ENCODE results near the gene CCDC24.

CCDC24 gene

GRCh38 chr1:43994071-43994470 lies 2.7 kb downstream of the CCDC24 start:
- H3K9ac ChIP-seq (ENCODE audit: insufficient read length), result no peak overlapping the region
- DNase-seq (ENCODE audit: low read depth, low spot score), result no peak
- H3K27ac ChIP-seq, result no peak overlapping the region
- no peaks in the 10 kb centered on the region for H3K9me3 ChIP-seq (ENCODE audit: low read depth, low read length)
- TF ChIP-seq EZH2 (IDR thresholded peaks at IDR 0.05), result no peak
- TF ChIP-seq FOXP2 (optimal IDR thresholded peaks at IDR 0.05; ENCODE audit: control extremely low read depth, extremely low read length, insufficient read depth), result no peak
- TF ChIP-seq POLR2AphosphoS5 (IDR thresholded peaks at IDR 0.05; ENCODE audit: borderline replicate concordance, low read depth, low read length), result no peak
- no peak overlapping the region for H3K4me3 ChIP-seq
- H3K36me3 ChIP-seq (ENCODE audit: insufficient read depth, low read length), result no peaks in the 10 kb centered on the region; the same call in 1 of the 2 replicates

GRCh38 chr1:43994794-43995790 lies 3.7 kb downstream of the CCDC24 start:
- Histone ChIP-seq H3K9ac (ENCODE audit: insufficient read length) (no peak overlapping the region), H3K4me3 (no peak overlapping the region), H3K27ac (no peak overlapping the region), H3K9me3 (ENCODE audit: low read depth, low read length) (no peaks in the 10 kb centered on the region), H3K36me3 (ENCODE audit: insufficient read depth, low read length) (no peaks in the 10 kb centered on the region; the same call in 1 of the 2 replicates)
- DNase-seq (ENCODE audit: low read depth, low spot score), result no peak
- no peak for TF ChIP-seq FOXP2 (optimal IDR thresholded peaks at IDR 0.05; ENCODE audit: control extremely low read depth, extremely low read length, insufficient read depth)
- TF ChIP-seq EZH2 (IDR thresholded peaks at IDR 0.05), result no peak
- no peak for TF ChIP-seq POLR2AphosphoS5 (IDR thresholded peaks at IDR 0.05; ENCODE audit: borderline replicate concordance, low read depth, low read length)

- H3K9ac ChIP-seq (ENCODE audit: insufficient read length), result no peak overlapping the region
- no peaks in the 10 kb centered on the region for H3K9me3 ChIP-seq (ENCODE audit: low read depth, low read length)
- DNase-seq (ENCODE audit: low read depth, low spot score), result no peak
- H3K4me3 ChIP-seq, result no peak overlapping the region
- peaks cover 10% of the 10 kb centered on the region; the same call in 1 of the 2 replicates for H3K36me3 ChIP-seq (ENCODE audit: insufficient read depth, low read length)
- H3K27ac ChIP-seq, result no peak overlapping the region
- TF ChIP-seq POLR2AphosphoS5 (IDR thresholded peaks at IDR 0.05; ENCODE audit: borderline replicate concordance, low read depth, low read length) (no peak), FOXP2 (optimal IDR thresholded peaks at IDR 0.05; ENCODE audit: control extremely low read depth, extremely low read length, insufficient read depth) (no peak), EZH2 (IDR thresholded peaks at IDR 0.05) (no peak)
Observed at GRCh38 chr1:43995984-43996732, 4.8 kb downstream of the CCDC24 start.

- H3K27ac ChIP-seq, result no peak overlapping the region
- no peak for TF ChIP-seq EZH2 (IDR thresholded peaks at IDR 0.05)
- no peak for TF ChIP-seq FOXP2 (optimal IDR thresholded peaks at IDR 0.05; ENCODE audit: control extremely low read depth, extremely low read length, insufficient read depth)
- no peak for TF ChIP-seq POLR2AphosphoS5 (IDR thresholded peaks at IDR 0.05; ENCODE audit: borderline replicate concordance, low read depth, low read length)
- H3K36me3 ChIP-seq (ENCODE audit: insufficient read depth, low read length), result peaks cover 13% of the 10 kb centered on the region; the same call in 1 of the 2 replicates
- H3K9me3 ChIP-seq (ENCODE audit: low read depth, low read length), result no peaks in the 10 kb centered on the region
- no peak for DNase-seq (ENCODE audit: low read depth, low spot score)
- H3K9ac ChIP-seq (ENCODE audit: insufficient read length), result no peak overlapping the region
- H3K4me3 ChIP-seq, result no peak overlapping the region
Observed at GRCh38 chr1:43996733-43997115, 5.3 kb downstream of the CCDC24 start.

GRCh38 chr1:43997295-43997999 lies 6.0 kb downstream of the CCDC24 start:
- no peak overlapping the region for H3K4me3 ChIP-seq
- peaks cover 17% of the 10 kb centered on the region; the same call in 1 of the 2 replicates for H3K36me3 ChIP-seq (ENCODE audit: insufficient read depth, low read length)
- TF ChIP-seq FOXP2 (optimal IDR thresholded peaks at IDR 0.05; ENCODE audit: control extremely low read depth, extremely low read length, insufficient read depth) (no peak), POLR2AphosphoS5 (IDR thresholded peaks at IDR 0.05; ENCODE audit: borderline replicate concordance, low read depth, low read length) (no peak), EZH2 (IDR thresholded peaks at IDR 0.05) (no peak)
- no peaks in the 10 kb centered on the region for H3K9me3 ChIP-seq (ENCODE audit: low read depth, low read length)
- no peak overlapping the region for H3K27ac ChIP-seq
- DNase-seq (ENCODE audit: low read depth, low spot score), result no peak
- no peak overlapping the region for H3K9ac ChIP-seq (ENCODE audit: insufficient read length)

GRCh38 chr1:43998000-43998378 lies 6.6 kb downstream of the CCDC24 start:
- H3K9ac ChIP-seq (ENCODE audit: insufficient read length), result no peak overlapping the region
- TF ChIP-seq EZH2 (IDR thresholded peaks at IDR 0.05), result no peak

GRCh38 chr1:43999455-43999854 lies 8.1 kb downstream of the CCDC24 start:
- no peak overlapping the region for H3K9ac ChIP-seq (ENCODE audit: insufficient read length)
- H3K4me3 ChIP-seq, result no peak overlapping the region
- H3K9me3 ChIP-seq (ENCODE audit: low read depth, low read length), result no peaks in the 10 kb centered on the region
- no peak for DNase-seq (ENCODE audit: low read depth, low spot score)
- peaks cover 25% of the 10 kb centered on the region; the same call in 1 of the 2 replicates for H3K36me3 ChIP-seq (ENCODE audit: insufficient read depth, low read length)
- no peak overlapping the region for H3K27ac ChIP-seq
- TF ChIP-seq EZH2 (IDR thresholded peaks at IDR 0.05), result no peak
- no peak for TF ChIP-seq POLR2AphosphoS5 (IDR thresholded peaks at IDR 0.05; ENCODE audit: borderline replicate concordance, low read depth, low read length)
- no peak for TF ChIP-seq FOXP2 (optimal IDR thresholded peaks at IDR 0.05; ENCODE audit: control extremely low read depth, extremely low read length, insufficient read depth)

More at GRCh38 chr1:43998000-43998378, 6.6 kb downstream of the CCDC24 start:
- Histone ChIP-seq H3K27ac (no peak overlapping the region), H3K36me3 (ENCODE audit: insufficient read depth, low read length) (peaks cover 21% of the 10 kb centered on the region; the same call in 1 of the 2 replicates), H3K4me3 (no peak overlapping the region), H3K9me3 (ENCODE audit: low read depth, low read length) (no peaks in the 10 kb centered on the region)
- DNase-seq (ENCODE audit: low read depth, low spot score), result no peak

Measured in SK-N-MC (cell line).